ENCODE measurements around the gene TUBA4A. TPM values are rescaled to one million over a fixed set of nuclear protein-coding genes. Genes with fewer than 3 reads are reported as not detected.

TUBA4A gene
- total and polyA plus RNA-seq, 4 donors, result 15.6 to 82.1 (median 43.0) TPM

- peak; percentile 10 for ATAC-seq (ENCODE audit: insufficient read depth, low FRiP score)
- peaks cover 0 to 37% (median 32%) of the 10 kb centered on the region in 5 donors for H3K4me1 ChIP-seq (ENCODE audit: control insufficient read depth in 5 of 5, insufficient read depth in 5 of 5, low read length in 5 of 5)
- peak within 1 kb of the TSS; percentile 48 for H3K4me3 ChIP-seq
- H3K27ac ChIP-seq (ENCODE audit: low read depth in 1 of 2, low read length in 1 of 2), result peak within 1 kb of the TSS; percentile 84 to 94
- 1 to 3% methylated on average over 49 of the region's 49 CpGs for WGBS, 2 donors
- DNase-seq, result peak in 1 of 3 donors; percentile 13
- H3K9ac ChIP-seq (ENCODE audit: insufficient read depth in 1 of 2, low read length in 2 of 2), result peak within 1 kb of the TSS in 1 of 2 donors; percentile 13
- H3K36me3 ChIP-seq (ENCODE audit: control insufficient read depth in 4 of 4, insufficient read depth in 4 of 4, low read length in 4 of 4), result peaks cover 0 to 9% (median 3%) of the 10 kb centered on the region in 4 donors
- no peak for TF ChIP-seq CTCF (IDR thresholded peaks at IDR 0.05; ENCODE audit: control extremely low read depth, extremely low read depth)
- no peaks in the 10 kb centered on the region for H3K9me3 ChIP-seq (ENCODE audit: control insufficient read depth in 4 of 4, insufficient read depth in 3 of 4, low read length in 3 of 4)
- H3K27me3 ChIP-seq (ENCODE audit: control insufficient read depth in 3 of 3, insufficient read depth in 3 of 3, low read length in 2 of 3), result peaks cover 0 to 43% (median 35%) of the 10 kb centered on the region in 3 donors
These were observed 592 bp downstream of the TUBA4A start, which contains the start of gene TUBA4B for GRCh38 chr2:219252900-219253752. Gene TUBA4B, plus strand, starts transcription at chr2:219253243. Its CDS starts 165 bp downstream, at chr2:219253408.

- peaks cover 0 to 12% (median 7%) of the 10 kb centered on the region in 4 donors for H3K36me3 ChIP-seq (ENCODE audit: control insufficient read depth in 4 of 4, insufficient read depth in 4 of 4, low read length in 4 of 4)
- H3K27me3 ChIP-seq (ENCODE audit: control insufficient read depth in 3 of 3, insufficient read depth in 3 of 3, low read length in 2 of 3), result peaks cover 0 to 43% (median 35%) of the 10 kb centered on the region in 3 donors
- 5 to 13% methylated on average over 9 of the region's 9 CpGs for WGBS, 2 donors
- ATAC-seq (ENCODE audit: insufficient read depth, low FRiP score) (no peak), DNase-seq (no peak)
- H3K27ac ChIP-seq (ENCODE audit: low read depth in 1 of 2, low read length in 1 of 2), result peak overlapping the region; percentile 81 to 94
- no peak overlapping the region for H3K9ac ChIP-seq (ENCODE audit: insufficient read depth in 1 of 2, low read length in 2 of 2)
- H3K4me3 ChIP-seq, result peak overlapping the region; percentile 48
- H3K4me1 ChIP-seq (ENCODE audit: control insufficient read depth in 5 of 5, insufficient read depth in 5 of 5, low read length in 5 of 5), result peaks cover 0 to 37% (median 35%) of the 10 kb centered on the region in 5 donors
- no peak for TF ChIP-seq CTCF (IDR thresholded peaks at IDR 0.05; ENCODE audit: control extremely low read depth, extremely low read depth)
- no peaks in the 10 kb centered on the region for H3K9me3 ChIP-seq (ENCODE audit: control insufficient read depth in 4 of 4, insufficient read depth in 3 of 4, low read length in 3 of 4)
These were observed 1.2 kb downstream of the TUBA4A start for GRCh38 chr2:219252570-219252899.

- ATAC-seq (ENCODE audit: insufficient read depth, low FRiP score), result no peak
- Histone ChIP-seq H3K27me3 (ENCODE audit: control insufficient read depth in 3 of 3, insufficient read depth in 3 of 3, low read length in 2 of 3) (peaks cover 0 to 43% (median 35%) of the 10 kb centered on the region in 3 donors), H3K9ac (ENCODE audit: insufficient read depth in 1 of 2, low read length in 2 of 2) (no peak overlapping the region), H3K4me3 (no peak overlapping the region), H3K36me3 (ENCODE audit: control insufficient read depth in 4 of 4, insufficient read depth in 4 of 4, low read length in 4 of 4) (peaks cover 0 to 12% (median 10%) of the 10 kb centered on the region in 4 donors), H3K9me3 (ENCODE audit: control insufficient read depth in 4 of 4, insufficient read depth in 3 of 4, low read length in 3 of 4) (no peaks in the 10 kb centered on the region), H3K4me1 (ENCODE audit: control insufficient read depth in 5 of 5, insufficient read depth in 5 of 5, low read length in 5 of 5) (peaks cover 0 to 37% (median 35%) of the 10 kb centered on the region in 5 donors), H3K27ac (ENCODE audit: low read depth in 1 of 2, low read length in 1 of 2) (peak overlapping the region in 1 of 2 donors; percentile 13)
- no peak for DNase-seq
- 60 to 69% methylated on average over 5 of the region's 5 CpGs for WGBS, 2 donors
- no peak for TF ChIP-seq CTCF (IDR thresholded peaks at IDR 0.05; ENCODE audit: control extremely low read depth, extremely low read depth)
These were observed 1.6 kb downstream of the TUBA4A start for GRCh38 chr2:219252084-219252483.

Data from lung (tissue), 12 donors.